Bladder microvascular endothelial cell (primary cell): ENCODE results near the gene RPGRIP1. TPM values are rescaled to one million over a fixed set of nuclear protein-coding genes. Genes with fewer than 3 reads are reported as not detected.

Source experiments
- total RNA-seq: library from RNA; depleted of rRNA; stranded (reverse); fragments of >200 nt; gene quantifications from 2 replicates; pipeline ENCODE4 v1.2.3, GENCODE V29; 2014

The RPGRIP1 gene
- total RNA-seq, result under 0.01 and 0.19 TPM in 2 replicates

GRCh38 chr14:21279783-21280182, at the start of gene RPGRIP1:
TSS of gene RPGRIP1 (plus strand) at chr14:21280083. CDS start at chr14:21287977, 7,894 bp downstream.

GRCh38 chr14:21269252-21270046, 10.4 kb upstream of the RPGRIP1 start, which contains the start of gene HNRNPC:
TSS of gene HNRNPC (minus strand) at chr14:21269442. CDS start at chr14:21234193, 35,249 bp downstream.

Other genes starting within 250 kb of the RPGRIP1 start
- gene TPPP2, start 249.9 kb upstream of the RPGRIP1 start, total RNA-seq, result not detected in 2 replicates
- not detected in 2 replicates for gene RNASE13, start 245.3 kb upstream of the RPGRIP1 start, total RNA-seq
- not detected in 2 replicates for gene RNASE7, start 237.7 kb upstream of the RPGRIP1 start, total RNA-seq
- not detected in 2 replicates for gene RNASE8, start 222.3 kb upstream of the RPGRIP1 start, total RNA-seq
- 3.1 and 9.9 TPM in 2 replicates for gene ARHGEF40, start 209.8 kb upstream of the RPGRIP1 start, total RNA-seq
- 3.2 and 5.2 TPM in 2 replicates for gene ZNF219, start 181.4 kb upstream of the RPGRIP1 start, total RNA-seq
- 0.13 TPM in 1 of 2 replicates, not detected in the other for gene TMEM253, start 179.0 kb upstream of the RPGRIP1 start, total RNA-seq
- not detected in 2 replicates for gene OR5AU1, start 124.0 kb upstream of the RPGRIP1 start, total RNA-seq
- gene HNRNPC, start 10.6 kb upstream of the RPGRIP1 start, total RNA-seq, result 659 and 666 TPM in 2 replicates
- gene SUPT16H, start 103.9 kb downstream of the RPGRIP1 start, total RNA-seq, result 52.3 and 87.7 TPM in 2 replicates
- 39.0 and 81.2 TPM in 2 replicates for gene CHD8, start 176.0 kb downstream of the RPGRIP1 start, total RNA-seq
- gene RAB2B, start 196.9 kb downstream of the RPGRIP1 start, total RNA-seq, result 20.1 and 45.2 TPM in 2 replicates
- 13.0 and 38.9 TPM in 2 replicates for gene TOX4, start 197.1 kb downstream of the RPGRIP1 start, total RNA-seq
- gene METTL3, start 231.3 kb downstream of the RPGRIP1 start, total RNA-seq, result 51.5 and 88.2 TPM in 2 replicates
- 0.49 and 1.1 TPM in 2 replicates for gene SALL2, start 246.3 kb downstream of the RPGRIP1 start, total RNA-seq